Neural progenitor cell (in vitro differentiated cells): ENCODE data around the gene STMND1. TPM values are rescaled to one million over a fixed set of nuclear protein-coding genes. Genes with fewer than 3 reads are reported as not detected.

ENCODE experiments used
- DNase-seq: peaks from one replicate; pipeline ENCODE4 v3.0.0-alpha.2; 2016; ENCODE audit warnings: low spot score
- H2AFZ ChIP-seq: fragments of 200-600 bp; sonication (generic); replicated peaks from 2 replicates; pipeline ENCODE4 v1.6.1; 2016; ENCODE audit warnings: antibody characterized with exemption
- H3F3A ChIP-seq: fragments of 200-600 bp; sonication (generic); 2 replicates; pipeline ENCODE4 v1.6.1; 2016; ENCODE audit warnings: antibody characterized with exemption, low read depth
- H3K27ac ChIP-seq: fragments of 200-600 bp; sonication (generic); 2 replicates; pipeline ENCODE4 v1.5.1; 2016; ENCODE audit warnings: mild to moderate bottlenecking
- H3K27me3 ChIP-seq: fragments of 200-600 bp; sonication (generic); 2 replicates; pipeline ENCODE4 v1.6.1; 2016; ENCODE audit warnings: mild to moderate bottlenecking, moderate library complexity
- H3K36me3 ChIP-seq: fragments of 200-600 bp; sonication (generic); 2 replicates; pipeline ENCODE4 v1.5.1; 2016
- H3K4me1 ChIP-seq: fragments of 200-600 bp; sonication (generic); 2 replicates; pipeline ENCODE4 v1.6.1; 2016; ENCODE audit warnings: mixed run types
- H3K4me2 ChIP-seq: fragments of 200-600 bp; sonication (generic); 2 replicates; pipeline ENCODE4 v1.6.1; 2016
- H3K4me3 ChIP-seq: fragments of 200-600 bp; sonication (generic); 2 replicates; pipeline ENCODE4 v1.5.1; 2016
- H3K79me2 ChIP-seq: fragments of 200-600 bp; sonication (generic); 2 replicates; pipeline ENCODE4 v1.6.1; 2016; ENCODE audit warnings: low read depth
- H3K9ac ChIP-seq: fragments of 200-600 bp; sonication (generic); 2 replicates; pipeline ENCODE4 v1.6.1; 2016
- H3K9me3 ChIP-seq: fragments of 200-600 bp; sonication (generic); 2 replicates; pipeline ENCODE4 v1.5.1; 2016; ENCODE audit warnings: low read depth
- H4K20me1 ChIP-seq: fragments of 200-600 bp; sonication (generic); 2 replicates; pipeline ENCODE4 v1.6.1; 2016; ENCODE audit warnings: low read depth
- H3K27ac Mint-ChIP-seq: 3 replicates; pipeline ENCODE4 v1.8.0; 2021; ENCODE audit warnings: mixed read lengths
- H3K27me3 Mint-ChIP-seq: 2 replicates; pipeline ENCODE4 v1.8.0; 2022; ENCODE audit warnings: low read depth, mild to moderate bottlenecking, inconsistent platforms, moderate library complexity, mixed read lengths; ENCODE audit not compliant: insufficient read depth
- H3K36me3 Mint-ChIP-seq: 3 replicates; pipeline ENCODE4 v1.8.0; 2021; ENCODE audit warnings: mixed read lengths
- H3K4me1 Mint-ChIP-seq: 3 replicates; pipeline ENCODE4 v1.8.0; 2021; ENCODE audit warnings: mixed read lengths
- H3K4me3 Mint-ChIP-seq: 3 replicates; pipeline ENCODE4 v1.8.0; 2021; ENCODE audit warnings: mild to moderate bottlenecking, moderate library complexity, mixed read lengths
- H3K9me3 Mint-ChIP-seq: 3 replicates; pipeline ENCODE4 v1.8.0; 2020; ENCODE audit warnings: mixed read lengths
- CTCF ChIP-seq: fragments of 200-600 bp; sonication (generic); IDR thresholded peaks from 2 replicates; pipeline ENCODE4 v1.5.1; 2017; ENCODE audit warnings: antibody characterized with exemption, mild to moderate bottlenecking
- EZH2 ChIP-seq: fragments of 200-600 bp; sonication (generic); IDR thresholded peaks from 2 replicates; pipeline ENCODE4 v1.6.1; 2017; ENCODE audit warnings: antibody characterized with exemption, mild to moderate bottlenecking, moderate library complexity
- EZH2phosphoT487 ChIP-seq: fragments of 200-600 bp; sonication (generic); IDR thresholded peaks from 2 replicates; pipeline ENCODE4 v1.6.1; 2017; ENCODE audit warnings: antibody characterized with exemption
- total RNA-seq: library from RNA; depleted of rRNA; stranded (reverse); fragments of >200 nt; gene quantifications from 2 replicates; pipeline ENCODE4 v1.2.3, GENCODE V29; 2015; ENCODE audit warnings: low replicate concordance

The STMND1 gene
- total RNA-seq, 1 donor from 2014 or later = not detected

- Histone ChIP-seq H3K27me3 (no peaks in the 10 kb centered on the region), H3K79me2 (no peaks in the 10 kb centered on the region), H3F3A (no peaks in the 10 kb centered on the region), H3K9ac (no peak overlapping the region), H4K20me1 (no peaks in the 10 kb centered on the region), H2AFZ (no peak overlapping the region), H3K9me3 (no peaks in the 10 kb centered on the region), H3K27ac (no peak overlapping the region), H3K4me1 (no peaks in the 10 kb centered on the region), H3K4me2 (no peak overlapping the region), H3K36me3 (no peaks in the 10 kb centered on the region), H3K4me3 (no peak overlapping the region)
- Mint-ChIP-seq H3K27ac (no peak overlapping the region), H3K4me3 (no peak overlapping the region), H3K4me1 (no peaks in the 10 kb centered on the region), H3K27me3 (no peaks in the 10 kb centered on the region), H3K36me3 (no peaks in the 10 kb centered on the region), H3K9me3 (no peaks in the 10 kb centered on the region)
- TF ChIP-seq CTCF (no peak), EZH2phosphoT487 (no peak), EZH2 (no peak)
- no peak for DNase-seq
These were observed 18.2 kb downstream of the STMND1 start for GRCh38 chr6:17120019-17120418.

GRCh38 chr6:17125407-17125806 is 23.6 kb downstream of the STMND1 start:
- H2AFZ ChIP-seq = no peak overlapping the region
- H3K4me2 ChIP-seq = no peak overlapping the region
- no peak for DNase-seq
- no peak overlapping the region for H3K4me3 ChIP-seq
- no peak overlapping the region for H3K27ac Mint-ChIP-seq
- no peak overlapping the region for H3K9ac ChIP-seq
- no peaks in the 10 kb centered on the region for H3K4me1 Mint-ChIP-seq
- no peaks in the 10 kb centered on the region for H3K79me2 ChIP-seq
- H3F3A ChIP-seq = no peaks in the 10 kb centered on the region
- no peaks in the 10 kb centered on the region for H3K9me3 Mint-ChIP-seq
- H3K9me3 ChIP-seq = no peaks in the 10 kb centered on the region
- no peaks in the 10 kb centered on the region for H3K27me3 ChIP-seq
- peaks cover 2% of the 10 kb centered on the region for H3K27me3 Mint-ChIP-seq
- no peak overlapping the region for H3K27ac ChIP-seq
- no peak overlapping the region for H3K4me3 Mint-ChIP-seq
- H4K20me1 ChIP-seq = no peaks in the 10 kb centered on the region
- no peaks in the 10 kb centered on the region for H3K36me3 ChIP-seq
- H3K4me1 ChIP-seq = peaks cover 4% of the 10 kb centered on the region
- H3K36me3 Mint-ChIP-seq = no peaks in the 10 kb centered on the region
- TF ChIP-seq EZH2phosphoT487 (no peak), CTCF (no peak), EZH2 (no peak)

- Histone ChIP-seq H3K9ac (no peak overlapping the region), H3K27ac (no peak overlapping the region), H3K27me3 (no peaks in the 10 kb centered on the region), H3K4me1 (peaks cover 4% of the 10 kb centered on the region), H3K4me2 (no peak overlapping the region), H3K79me2 (no peaks in the 10 kb centered on the region), H4K20me1 (no peaks in the 10 kb centered on the region), H3F3A (no peaks in the 10 kb centered on the region), H2AFZ (no peak overlapping the region), H3K4me3 (no peak overlapping the region), H3K9me3 (no peaks in the 10 kb centered on the region), H3K36me3 (no peaks in the 10 kb centered on the region)
- Mint-ChIP-seq H3K4me3 (no peak overlapping the region), H3K9me3 (peaks cover 15% of the 10 kb centered on the region), H3K36me3 (no peaks in the 10 kb centered on the region), H3K27ac (no peak overlapping the region), H3K4me1 (no peaks in the 10 kb centered on the region), H3K27me3 (no peaks in the 10 kb centered on the region)
- no peak for DNase-seq
- TF ChIP-seq EZH2 = no peak
- TF ChIP-seq CTCF = no peak
- no peak for TF ChIP-seq EZH2phosphoT487
These were observed 28.9 kb downstream of the STMND1 start for GRCh38 chr6:17130786-17131185.

GRCh38 chr6:17132967-17133366 is 31.1 kb downstream of the STMND1 start:
- Mint-ChIP-seq H3K27me3 (no peaks in the 10 kb centered on the region), H3K27ac (no peak overlapping the region), H3K4me3 (no peak overlapping the region), H3K4me1 (no peaks in the 10 kb centered on the region), H3K9me3 (peaks cover 23% of the 10 kb centered on the region), H3K36me3 (no peaks in the 10 kb centered on the region)
- TF ChIP-seq EZH2 (no peak), CTCF (no peak), EZH2phosphoT487 (no peak)
- no peaks in the 10 kb centered on the region for H3K36me3 ChIP-seq
- no peak overlapping the region for H3K4me3 ChIP-seq
- H3K27ac ChIP-seq = no peak overlapping the region
- H3K4me1 ChIP-seq = no peaks in the 10 kb centered on the region
- H2AFZ ChIP-seq = no peak overlapping the region
- H3K9me3 ChIP-seq = peaks cover 2% of the 10 kb centered on the region
- H3K79me2 ChIP-seq = no peaks in the 10 kb centered on the region
- H3K9ac ChIP-seq = no peak overlapping the region
- H3F3A ChIP-seq = no peaks in the 10 kb centered on the region
- DNase-seq = no peak
- no peaks in the 10 kb centered on the region for H4K20me1 ChIP-seq
- H3K27me3 ChIP-seq = no peaks in the 10 kb centered on the region
- H3K4me2 ChIP-seq = no peak overlapping the region
